ENCODE measurements around the gene MACC1.

- TF ChIP-seq CTCF (conservative IDR thresholded peaks at IDR 0.05 in 1 of 2, IDR thresholded peaks at IDR 0.05 in 1 of 2; ENCODE audit: extremely low read depth in 1 of 2, insufficient read depth in 1 of 2, low read depth in 1 of 2, low read length in 2 of 2) = no peak
- no peak for TF ChIP-seq EZH2 (IDR thresholded peaks at IDR 0.05; ENCODE audit: borderline replicate concordance, low read length)
Measured at GRCh38 chr7:20246236-20246635, 29.1 kb upstream of the MACC1 start.

All from mammary epithelial cell (primary cell).